ENCODE measurements around the gene MKLN1.
"Not testable (repeated sequence)": the region's sequence is repeated elsewhere in the genome, so short reads cannot be mapped to it uniquely, and the experiment has no call there.

MKLN1 gene

DNA sequence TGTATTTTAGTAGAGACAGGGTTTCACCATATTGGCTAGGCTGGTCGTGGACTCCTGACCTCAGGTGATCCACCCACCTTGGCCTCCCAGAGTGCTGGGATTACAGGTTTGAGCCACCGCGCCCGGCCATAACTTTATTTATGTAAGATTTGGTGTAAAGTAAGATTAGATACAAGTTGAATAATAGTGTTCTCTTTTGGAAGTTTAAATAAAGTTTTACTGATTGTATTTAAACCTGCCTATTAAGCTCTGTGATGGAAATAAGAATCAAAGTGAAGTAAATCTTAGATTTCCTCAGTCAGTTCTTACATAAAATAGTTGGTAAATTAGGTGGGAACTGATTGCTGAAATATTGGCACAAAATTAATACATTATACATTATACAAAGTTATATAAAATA, 86.0 kb downstream of the MKLN1 start:
- Mint-ChIP-seq H3K9me3 (no peaks in the 10 kb centered on the region), H3K27me3 (ENCODE audit: low read depth) (no peaks in the 10 kb centered on the region), H3K4me1 (ENCODE audit: low read depth) (no peaks in the 10 kb centered on the region), H3K36me3 (ENCODE audit: low read depth) (peaks cover 24% of the 10 kb centered on the region), H3K27ac (no peak overlapping the region), H3K4me3 (no peak overlapping the region)
- DNase-seq (ENCODE audit: low spot score), result no peak

DNA sequence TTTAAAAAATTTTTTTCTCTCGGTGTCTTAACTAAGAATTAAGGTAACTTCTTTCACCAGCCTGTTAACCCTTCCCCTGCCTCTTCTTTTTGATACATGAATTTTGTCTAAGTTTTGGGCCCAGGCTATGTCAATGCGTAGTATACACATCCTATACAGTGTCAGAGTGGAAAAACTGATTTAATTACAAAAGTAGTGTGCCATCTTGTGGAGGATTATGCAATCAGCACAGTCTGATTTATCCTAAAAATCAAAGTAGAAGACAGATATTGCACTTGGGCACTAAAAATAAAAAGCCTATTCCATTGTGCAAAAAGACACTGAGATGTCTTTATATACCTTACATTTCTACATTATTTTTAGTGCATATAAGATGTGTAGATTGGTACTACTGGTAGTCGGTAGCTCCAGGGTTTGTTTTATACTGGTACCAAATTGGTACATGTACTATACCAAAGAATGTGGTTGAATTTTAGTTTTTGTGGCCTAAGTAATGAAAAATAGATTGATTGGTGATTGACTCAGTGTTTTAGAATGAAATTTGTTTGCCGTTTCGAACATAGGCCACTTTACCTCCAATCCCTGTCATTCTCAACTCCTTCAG, 96.6 kb downstream of the MKLN1 start:
- H3K36me3 Mint-ChIP-seq (ENCODE audit: low read depth), result peaks cover 11% of the 10 kb centered on the region
- no peak overlapping the region for H3K4me3 Mint-ChIP-seq
- H3K27ac Mint-ChIP-seq, result no peak overlapping the region
- DNase-seq (ENCODE audit: low spot score), result no peak
- no peaks in the 10 kb centered on the region for H3K4me1 Mint-ChIP-seq (ENCODE audit: low read depth)
- H3K9me3 Mint-ChIP-seq, result no peaks in the 10 kb centered on the region
- no peaks in the 10 kb centered on the region for H3K27me3 Mint-ChIP-seq (ENCODE audit: low read depth)

DNA sequence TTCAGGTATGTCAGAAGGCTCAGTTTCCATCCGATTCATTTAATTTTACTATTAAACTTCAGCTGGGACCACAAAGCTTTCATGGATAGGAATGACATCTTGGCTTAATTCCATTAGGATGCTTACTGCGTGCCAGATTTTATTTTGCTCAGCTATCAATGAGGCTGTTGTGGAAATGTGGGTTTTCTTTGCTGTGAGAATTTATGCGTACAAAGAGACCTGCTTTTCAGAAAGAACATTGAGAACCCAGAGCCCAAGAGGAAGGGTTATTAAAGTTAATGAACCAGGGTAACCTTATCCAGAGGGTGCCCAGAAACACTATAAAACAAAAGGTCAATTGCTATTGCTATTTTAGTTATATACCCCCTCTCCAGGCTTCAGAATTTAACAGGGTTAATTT, 98.3 kb downstream of the MKLN1 start:
- DNase-seq (ENCODE audit: low spot score), result no peak
- Mint-ChIP-seq H3K4me3 (no peak overlapping the region), H3K27ac (no peak overlapping the region), H3K27me3 (ENCODE audit: low read depth) (no peaks in the 10 kb centered on the region), H3K9me3 (no peaks in the 10 kb centered on the region), H3K36me3 (ENCODE audit: low read depth) (peaks cover 11% of the 10 kb centered on the region), H3K4me1 (ENCODE audit: low read depth) (no peaks in the 10 kb centered on the region)

DNA sequence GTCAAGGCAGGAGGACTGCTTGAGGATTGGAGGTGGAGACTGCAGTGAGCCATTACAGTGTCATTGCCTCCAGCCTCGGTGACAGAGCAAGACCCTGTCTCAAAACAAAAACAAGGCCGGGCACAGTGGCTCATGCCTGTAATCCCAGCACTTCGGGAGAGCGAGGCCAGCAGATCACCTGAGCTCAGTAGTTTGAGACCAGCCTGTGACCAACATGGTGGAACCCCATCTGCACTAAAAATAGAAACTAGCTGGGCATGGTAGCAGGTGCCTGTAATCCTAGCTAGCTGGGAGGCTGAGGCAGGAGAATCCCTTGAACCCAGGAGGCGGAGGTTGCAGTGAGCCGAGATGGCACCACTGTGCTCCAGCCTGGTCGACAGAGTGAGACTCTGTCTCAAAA, 103.2 kb downstream of the MKLN1 start:
- not testable (repeated sequence) for H3K27me3 Mint-ChIP-seq (ENCODE audit: low read depth); DNase-seq (ENCODE audit: low spot score); H3K4me1 Mint-ChIP-seq (ENCODE audit: low read depth); H3K27ac Mint-ChIP-seq; H3K4me3 Mint-ChIP-seq; H3K9me3 Mint-ChIP-seq
- H3K36me3 Mint-ChIP-seq (ENCODE audit: low read depth), result peaks cover 22% of the 10 kb centered on the region

DNA sequence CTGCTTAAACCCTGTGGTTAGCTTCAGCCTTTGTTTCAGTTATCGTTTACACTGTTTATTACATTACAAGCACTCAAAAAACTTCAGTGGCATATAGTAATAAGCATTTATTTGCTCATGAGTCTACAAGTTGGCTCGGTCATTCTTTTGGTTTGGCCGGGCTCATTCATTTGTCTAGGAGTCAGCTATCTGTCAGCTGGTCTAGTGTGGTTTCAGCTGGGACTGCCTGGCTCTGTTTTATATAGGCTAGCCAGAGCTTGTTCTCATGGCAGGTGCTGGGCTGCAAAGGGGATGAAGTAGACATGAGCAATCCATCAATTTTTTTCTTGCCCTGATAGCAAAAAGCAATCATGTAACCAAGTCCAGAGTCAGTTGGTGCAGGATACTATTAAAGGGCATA, 103.6 kb downstream of the MKLN1 start:
- H3K9me3 Mint-ChIP-seq, result no peaks in the 10 kb centered on the region
- H3K4me3 Mint-ChIP-seq, result no peak overlapping the region
- DNase-seq (ENCODE audit: low spot score), result no peak
- H3K27ac Mint-ChIP-seq, result no peak overlapping the region
- no peaks in the 10 kb centered on the region for H3K27me3 Mint-ChIP-seq (ENCODE audit: low read depth)
- H3K36me3 Mint-ChIP-seq (ENCODE audit: low read depth), result peaks cover 24% of the 10 kb centered on the region
- H3K4me1 Mint-ChIP-seq (ENCODE audit: low read depth), result peaks cover 6% of the 10 kb centered on the region

DNA sequence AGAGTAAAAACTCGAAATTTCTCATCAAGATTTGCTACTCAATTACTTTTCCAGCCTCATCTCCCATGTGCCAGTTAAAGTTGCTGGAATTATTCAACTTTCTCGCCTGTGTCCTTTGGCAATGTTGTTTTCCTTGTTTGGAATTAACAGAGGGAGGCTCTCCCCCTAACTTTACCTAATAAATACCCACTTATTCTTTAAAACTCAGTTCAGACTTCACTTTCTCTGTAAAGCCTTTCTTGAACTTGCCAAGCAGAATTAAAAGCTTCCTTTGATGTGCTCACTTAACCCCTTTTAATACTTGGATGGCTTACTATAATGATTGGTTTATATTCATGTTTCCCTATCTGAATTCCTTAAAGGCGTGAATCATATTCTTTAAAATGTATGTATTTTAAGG, 104.1 kb downstream of the MKLN1 start:
- Mint-ChIP-seq H3K27me3 (ENCODE audit: low read depth) (no peaks in the 10 kb centered on the region), H3K9me3 (no peaks in the 10 kb centered on the region), H3K4me1 (ENCODE audit: low read depth) (peaks cover 6% of the 10 kb centered on the region), H3K27ac (no peak overlapping the region), H3K36me3 (ENCODE audit: low read depth) (peaks cover 26% of the 10 kb centered on the region), H3K4me3 (no peak overlapping the region)
- DNase-seq (ENCODE audit: low spot score), result no peak

DNA sequence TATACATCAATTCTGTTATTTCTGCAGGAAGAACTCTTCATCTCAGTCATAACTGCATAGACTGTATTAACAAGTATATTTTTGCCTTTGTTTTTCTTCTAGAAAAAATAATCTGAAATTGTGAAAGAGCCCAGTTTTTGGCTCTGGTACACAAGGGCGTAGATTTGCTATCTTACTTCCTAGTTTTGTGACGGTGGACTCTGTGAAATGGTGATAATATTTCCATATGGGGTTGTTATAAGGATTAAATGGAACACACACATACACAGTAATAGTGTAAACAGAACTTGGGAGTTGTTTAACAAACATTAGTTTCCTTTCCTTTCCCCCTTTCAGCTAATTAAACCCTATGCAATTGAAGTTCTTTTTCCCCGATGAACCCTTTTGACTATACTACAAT, 108.7 kb downstream of the MKLN1 start:
- H3K27ac Mint-ChIP-seq, result no peak overlapping the region
- no peaks in the 10 kb centered on the region for H3K27me3 Mint-ChIP-seq (ENCODE audit: low read depth)
- peaks cover 48% of the 10 kb centered on the region for H3K36me3 Mint-ChIP-seq (ENCODE audit: low read depth)
- DNase-seq (ENCODE audit: low spot score), result no peak
- no peak overlapping the region for H3K4me3 Mint-ChIP-seq
- H3K9me3 Mint-ChIP-seq, result peaks cover 13% of the 10 kb centered on the region
- peaks cover 6% of the 10 kb centered on the region for H3K4me1 Mint-ChIP-seq (ENCODE audit: low read depth)

DNA sequence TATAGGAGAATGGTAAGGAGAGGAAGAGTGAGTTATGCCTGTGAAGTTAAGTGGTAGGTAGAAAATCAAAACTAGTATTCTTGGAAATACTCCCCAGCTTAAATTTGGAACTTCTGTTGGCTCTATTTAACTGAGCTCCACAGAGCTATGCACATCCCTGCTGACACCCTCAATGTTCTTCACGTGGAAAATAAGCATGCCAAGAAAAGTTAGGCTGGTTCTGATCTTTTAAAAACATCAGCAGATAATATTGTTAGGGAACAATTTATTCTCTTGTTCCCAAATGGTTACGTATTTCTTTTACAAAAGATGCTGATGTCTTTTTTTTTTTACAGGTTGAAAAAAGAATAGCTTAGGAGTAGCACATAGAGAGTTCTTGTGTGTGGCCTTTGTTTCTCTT, 111.3 kb downstream of the MKLN1 start:
- H3K36me3 Mint-ChIP-seq (ENCODE audit: low read depth), result peaks cover 46% of the 10 kb centered on the region
- peaks cover 6% of the 10 kb centered on the region for H3K4me1 Mint-ChIP-seq (ENCODE audit: low read depth)
- H3K27ac Mint-ChIP-seq, result no peak overlapping the region
- no peak overlapping the region for H3K4me3 Mint-ChIP-seq
- H3K27me3 Mint-ChIP-seq (ENCODE audit: low read depth), result no peaks in the 10 kb centered on the region
- H3K9me3 Mint-ChIP-seq, result peaks cover 13% of the 10 kb centered on the region
- DNase-seq (ENCODE audit: low spot score), result no peak

DNA sequence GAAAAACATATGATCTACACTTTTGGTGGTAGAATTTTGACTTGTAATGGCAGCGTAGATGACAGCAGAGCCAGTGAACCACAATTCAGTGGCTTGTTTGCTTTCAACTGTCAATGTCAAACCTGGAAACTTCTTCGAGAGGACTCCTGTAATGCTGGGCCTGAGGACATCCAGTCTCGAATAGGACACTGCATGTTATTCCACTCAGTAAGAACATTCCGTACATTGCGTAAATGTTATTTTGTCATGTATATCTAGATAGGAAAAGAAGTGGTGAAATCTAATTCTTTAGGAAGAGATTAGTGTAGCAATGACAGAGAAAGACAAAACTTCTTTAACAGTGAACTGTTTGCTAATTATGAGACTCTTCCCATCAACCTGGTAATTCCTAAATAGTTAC, 115.8 kb downstream of the MKLN1 start:
- H3K4me1 Mint-ChIP-seq (ENCODE audit: low read depth), result no peaks in the 10 kb centered on the region
- H3K4me3 Mint-ChIP-seq, result no peak overlapping the region
- peaks cover 13% of the 10 kb centered on the region for H3K9me3 Mint-ChIP-seq
- no peak for DNase-seq (ENCODE audit: low spot score)
- H3K27me3 Mint-ChIP-seq (ENCODE audit: low read depth), result no peaks in the 10 kb centered on the region
- H3K36me3 Mint-ChIP-seq (ENCODE audit: low read depth), result peaks cover 40% of the 10 kb centered on the region
- H3K27ac Mint-ChIP-seq, result no peak overlapping the region

DNA sequence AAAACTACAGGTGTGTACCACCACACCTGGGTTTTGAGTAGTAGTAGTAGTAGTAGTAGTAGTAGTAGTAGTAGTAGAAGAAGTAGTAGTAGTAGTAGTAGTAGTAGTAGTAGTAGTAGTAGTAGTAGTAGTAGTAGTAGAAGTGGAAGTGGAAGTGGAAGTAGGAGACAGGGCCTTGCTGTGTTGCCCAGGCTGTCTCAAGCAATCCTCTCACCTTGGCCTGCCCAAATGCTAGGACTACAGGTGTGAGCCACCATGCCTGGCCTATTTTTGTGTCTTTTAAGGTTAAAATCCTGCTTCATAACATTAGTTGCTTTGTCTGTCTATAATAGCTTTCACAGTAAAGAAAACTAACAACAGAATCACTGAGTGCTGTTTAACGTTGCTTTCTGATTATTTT, 117.0 kb downstream of the MKLN1 start:
- no peak for DNase-seq (ENCODE audit: low spot score)
- Mint-ChIP-seq H3K36me3 (ENCODE audit: low read depth) (peaks cover 37% of the 10 kb centered on the region), H3K27ac (no peak overlapping the region)

DNA sequence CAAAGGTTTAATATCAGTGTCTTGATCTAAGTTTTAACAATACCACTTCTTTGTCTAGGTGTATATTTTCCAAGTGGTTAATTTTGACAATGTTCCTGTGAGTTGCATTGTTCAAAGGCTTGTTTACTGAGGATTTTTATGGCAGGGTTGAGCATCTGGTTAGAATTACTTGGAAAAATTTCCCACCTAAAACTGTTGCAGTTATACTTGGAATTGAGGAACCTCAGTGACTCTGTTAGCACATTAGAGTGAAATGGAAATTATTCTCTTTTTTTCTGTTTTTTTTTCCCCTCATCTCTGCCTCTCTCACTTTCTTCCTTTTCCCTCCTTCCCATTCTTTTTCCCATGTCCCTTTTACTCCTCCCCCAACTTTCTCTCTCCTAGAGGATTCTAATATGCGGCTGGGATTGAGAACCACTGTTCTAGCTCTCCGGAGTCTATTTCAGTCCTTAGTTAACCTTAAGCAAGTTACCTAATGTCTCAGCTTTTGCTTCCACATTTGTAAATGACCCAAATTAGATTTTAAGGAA, 121.8 kb downstream of the MKLN1 start:
- H3K4me1 Mint-ChIP-seq (ENCODE audit: low read depth), result no peaks in the 10 kb centered on the region
- no peak overlapping the region for H3K4me3 Mint-ChIP-seq
- no peak for DNase-seq (ENCODE audit: low spot score)
- H3K9me3 Mint-ChIP-seq, result no peaks in the 10 kb centered on the region
- peaks cover 24% of the 10 kb centered on the region for H3K36me3 Mint-ChIP-seq (ENCODE audit: low read depth)
- no peaks in the 10 kb centered on the region for H3K27me3 Mint-ChIP-seq (ENCODE audit: low read depth)
- H3K27ac Mint-ChIP-seq, result no peak overlapping the region

More for the DNA sequence above, 117.0 kb downstream of the MKLN1 start:
- Mint-ChIP-seq H3K4me3 (no peak overlapping the region), H3K27me3 (ENCODE audit: low read depth) (no peaks in the 10 kb centered on the region), H3K4me1 (ENCODE audit: low read depth) (no peaks in the 10 kb centered on the region), H3K9me3 (peaks cover 13% of the 10 kb centered on the region)

DNA sequence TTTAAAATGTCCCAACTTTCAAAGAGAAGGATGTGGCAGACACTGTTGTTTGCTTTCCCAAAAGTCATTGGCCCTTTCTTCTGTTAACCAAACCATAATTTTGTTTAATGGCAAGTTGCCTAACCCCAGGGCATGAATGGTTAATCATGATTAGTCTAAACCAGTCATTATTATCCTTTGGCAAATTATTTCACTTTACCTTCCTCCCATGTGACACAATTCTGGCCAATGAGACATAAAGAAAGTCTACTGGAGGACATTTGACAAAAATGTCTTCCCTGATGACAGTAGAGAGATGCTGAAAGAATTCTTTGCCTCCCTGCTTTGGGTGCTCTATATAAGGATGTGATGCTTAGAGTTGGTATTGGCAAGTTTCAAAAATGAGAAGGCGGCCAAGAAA, 126.8 kb downstream of the MKLN1 start:
- no peak overlapping the region for H3K4me3 Mint-ChIP-seq
- H3K36me3 Mint-ChIP-seq (ENCODE audit: low read depth), result peaks cover 18% of the 10 kb centered on the region
- no peak for DNase-seq (ENCODE audit: low spot score)
- no peaks in the 10 kb centered on the region for H3K4me1 Mint-ChIP-seq (ENCODE audit: low read depth)
- no peak overlapping the region for H3K27ac Mint-ChIP-seq
- no peaks in the 10 kb centered on the region for H3K9me3 Mint-ChIP-seq
- no peaks in the 10 kb centered on the region for H3K27me3 Mint-ChIP-seq (ENCODE audit: low read depth)

DNA sequence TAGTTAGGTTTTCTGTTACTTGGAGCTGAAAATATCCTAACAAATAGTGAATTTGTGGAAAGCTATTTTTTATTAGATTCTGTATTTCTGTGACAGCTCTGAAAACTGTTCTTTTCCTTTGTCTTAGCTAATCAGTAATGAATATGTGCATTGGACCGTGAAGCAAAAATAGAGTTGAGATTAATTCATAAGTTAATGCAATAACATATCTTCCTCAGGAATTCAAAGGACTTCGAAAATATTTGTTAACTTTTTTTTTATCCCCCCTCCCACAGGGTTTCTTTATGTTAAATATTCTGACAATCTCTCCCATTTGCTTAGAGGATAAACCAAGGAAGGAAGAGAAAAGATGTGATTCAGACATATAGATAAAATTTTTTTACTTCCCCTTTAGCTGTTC, 127.3 kb downstream of the MKLN1 start:
- Mint-ChIP-seq H3K27me3 (ENCODE audit: low read depth) (no peaks in the 10 kb centered on the region), H3K36me3 (ENCODE audit: low read depth) (peaks cover 15% of the 10 kb centered on the region), H3K27ac (no peak overlapping the region), H3K4me3 (no peak overlapping the region), H3K4me1 (ENCODE audit: low read depth) (peaks cover under 1% of the 10 kb centered on the region), H3K9me3 (no peaks in the 10 kb centered on the region)
- no peak for DNase-seq (ENCODE audit: low spot score)

DNA sequence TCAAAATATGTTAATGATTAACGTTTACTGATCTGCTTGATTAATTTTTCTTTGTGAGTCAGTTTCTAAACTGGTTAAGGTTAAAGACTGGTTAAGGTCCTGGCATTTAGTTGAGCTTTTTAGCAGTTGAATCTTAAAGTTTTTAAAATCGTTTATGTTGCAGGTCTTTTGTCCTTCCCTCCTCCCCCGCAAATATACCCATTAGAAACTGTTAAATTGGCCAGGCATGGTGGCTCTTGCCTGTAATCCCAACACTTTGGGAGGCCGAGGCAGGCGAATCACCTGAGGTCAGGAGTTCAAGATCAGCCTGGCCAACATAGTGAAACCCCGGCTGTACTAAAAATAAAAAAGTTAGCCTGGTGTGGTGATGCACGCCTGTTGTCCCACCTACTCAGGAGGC, 127.9 kb downstream of the MKLN1 start:
- Mint-ChIP-seq H3K27ac (no peak overlapping the region), H3K4me1 (ENCODE audit: low read depth) (peaks cover 2% of the 10 kb centered on the region), H3K27me3 (ENCODE audit: low read depth) (no peaks in the 10 kb centered on the region), H3K36me3 (ENCODE audit: low read depth) (peaks cover 14% of the 10 kb centered on the region), H3K4me3 (no peak overlapping the region), H3K9me3 (no peaks in the 10 kb centered on the region)
- DNase-seq (ENCODE audit: low spot score), result no peak

DNA sequence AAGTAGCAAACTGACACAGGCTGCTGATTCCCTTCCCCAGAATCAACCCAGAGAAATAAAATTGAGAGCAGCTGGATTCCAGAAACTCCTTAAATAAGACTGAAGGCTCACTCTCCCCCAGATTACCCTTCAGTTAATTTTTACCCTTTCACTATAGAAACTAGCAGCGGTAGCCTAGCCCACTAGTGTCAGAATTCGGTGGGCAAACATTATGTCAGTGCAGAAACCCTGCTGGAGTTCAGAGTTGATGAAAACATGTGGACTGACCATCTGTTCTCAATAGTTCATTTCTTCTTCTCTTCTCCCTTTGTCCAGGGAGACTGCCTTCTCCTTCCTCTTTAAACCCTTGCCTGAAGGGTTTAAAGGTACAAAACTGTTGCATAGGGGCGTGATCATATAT, 128.7 kb downstream of the MKLN1 start:
- no peak for DNase-seq (ENCODE audit: low spot score)
- Mint-ChIP-seq H3K27me3 (ENCODE audit: low read depth) (no peaks in the 10 kb centered on the region), H3K4me3 (no peak overlapping the region), H3K9me3 (no peaks in the 10 kb centered on the region), H3K4me1 (ENCODE audit: low read depth) (peaks cover 2% of the 10 kb centered on the region), H3K27ac (no peak overlapping the region), H3K36me3 (ENCODE audit: low read depth) (peaks cover 14% of the 10 kb centered on the region)

Data from T-helper 2 cell treated with Interferon-gamma antibody and Interleukin-4, amounts not matched to agents 5 μg/mL and 100 μg/mL, for 36 hours (primary cell).